Suprapubic skin (tissue), 3 donors: Measurements from ENCODE around the gene CYREN.

Experiments
- POLR2AphosphoS5 ChIP-seq, 3 donors: sonication (generic); formaldehyde crosslinking; IDR thresholded peaks; one replicate each; pipeline ENCODE4 v1.6.1; 2017; ENCODE audit warnings: antibody characterized with exemption in 3 of 3
- TF ChIP-seq, protein P1 (sequence below), 2 donors: fragments of 200-600 bp in 1 of 2; fragments of 450-650 bp in 1 of 2; sonication (generic) in 1 of 2; IDR thresholded peaks; one replicate each; pipeline ENCODE4 v1.5.1; 2016 to 2019; ENCODE audit warnings: antibody characterized with exemption in 2 of 2, mild to moderate bottlenecking in 1 of 2, moderate library complexity in 1 of 2

DNA sequence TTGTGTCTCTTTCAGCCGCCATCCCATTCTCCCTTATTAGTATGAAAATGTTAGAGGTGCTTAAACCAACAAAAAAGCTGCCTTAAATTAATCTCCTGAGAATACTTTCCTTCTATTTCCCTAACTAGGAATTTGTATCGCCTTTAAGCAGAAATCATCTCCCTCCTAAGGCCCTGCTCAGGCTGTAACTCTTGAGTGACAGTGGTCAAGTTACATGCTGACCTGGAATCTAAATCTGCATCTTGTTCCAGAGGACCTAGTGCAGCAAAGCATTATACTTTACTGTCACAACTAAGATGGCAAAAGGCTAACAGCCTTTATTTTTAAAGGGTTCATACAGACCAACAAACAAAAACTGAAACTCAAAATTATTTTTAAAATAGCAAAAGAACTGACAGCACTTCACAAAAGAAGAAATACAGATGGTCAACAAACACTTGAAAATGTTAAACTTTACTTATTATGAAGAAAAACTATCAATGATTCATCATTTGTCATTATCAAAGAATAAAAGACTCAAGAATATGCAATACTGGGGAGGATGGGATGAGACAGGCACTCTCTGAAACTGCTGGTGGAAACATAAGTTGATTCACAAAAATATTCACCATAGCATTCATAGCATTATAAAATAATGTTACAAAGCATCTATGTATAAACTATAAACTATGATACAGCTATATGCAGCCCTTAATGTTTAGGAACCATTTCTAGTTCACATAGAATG lies 11.0 kb downstream of the CYREN start:
- TF ChIP-seq, protein P1, sequence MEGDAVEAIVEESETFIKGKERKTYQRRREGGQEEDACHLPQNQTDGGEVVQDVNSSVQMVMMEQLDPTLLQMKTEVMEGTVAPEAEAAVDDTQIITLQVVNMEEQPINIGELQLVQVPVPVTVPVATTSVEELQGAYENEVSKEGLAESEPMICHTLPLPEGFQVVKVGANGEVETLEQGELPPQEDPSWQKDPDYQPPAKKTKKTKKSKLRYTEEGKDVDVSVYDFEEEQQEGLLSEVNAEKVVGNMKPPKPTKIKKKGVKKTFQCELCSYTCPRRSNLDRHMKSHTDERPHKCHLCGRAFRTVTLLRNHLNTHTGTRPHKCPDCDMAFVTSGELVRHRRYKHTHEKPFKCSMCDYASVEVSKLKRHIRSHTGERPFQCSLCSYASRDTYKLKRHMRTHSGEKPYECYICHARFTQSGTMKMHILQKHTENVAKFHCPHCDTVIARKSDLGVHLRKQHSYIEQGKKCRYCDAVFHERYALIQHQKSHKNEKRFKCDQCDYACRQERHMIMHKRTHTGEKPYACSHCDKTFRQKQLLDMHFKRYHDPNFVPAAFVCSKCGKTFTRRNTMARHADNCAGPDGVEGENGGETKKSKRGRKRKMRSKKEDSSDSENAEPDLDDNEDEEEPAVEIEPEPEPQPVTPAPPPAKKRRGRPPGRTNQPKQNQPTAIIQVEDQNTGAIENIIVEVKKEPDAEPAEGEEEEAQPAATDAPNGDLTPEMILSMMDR (IDR thresholded peaks at IDR 0.05): no peak
- TF ChIP-seq POLR2AphosphoS5 (IDR thresholded peaks at IDR 0.05): no peak
